NT2/D1 (cell line): ENCODE data around the gene CEP41.

Source experiments
- SUZ12 ChIP-seq: IDR thresholded peaks from 2 replicates; pipeline ENCODE4 v1.6.1; 2011; ENCODE audit not compliant: insufficient read length, insufficient read depth; ENCODE audit errors: extremely low read depth
- YY1 ChIP-seq: IDR thresholded peaks from 2 replicates; pipeline ENCODE4 v1.6.1; 2011; ENCODE audit not compliant: insufficient read length, insufficient read depth

DNA sequence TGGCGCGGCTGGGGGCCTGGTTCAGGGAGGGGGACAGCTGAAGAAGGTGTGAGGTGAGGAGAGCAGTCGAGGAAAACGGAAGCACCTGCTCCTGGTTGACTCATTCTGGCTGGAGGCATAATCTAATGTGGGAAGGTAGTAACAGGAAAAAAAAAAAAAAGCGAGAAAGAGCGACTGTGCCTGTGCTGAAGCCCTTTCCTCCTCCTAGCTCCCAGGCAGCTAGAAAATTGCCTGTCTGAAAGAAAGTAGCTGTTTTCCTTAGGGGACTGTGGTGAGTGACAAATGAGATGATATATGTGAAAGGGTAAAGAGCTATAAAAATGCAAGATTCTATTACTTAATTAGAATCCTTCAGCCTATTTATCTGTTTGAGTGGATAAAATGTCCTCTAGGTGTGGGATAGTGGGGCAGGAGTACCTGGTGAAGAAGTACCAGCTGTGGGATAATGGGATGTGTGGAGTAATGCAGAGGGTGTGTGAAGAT is 46.2 kb upstream of the CEP41 start:
- TF ChIP-seq YY1 (no peak), SUZ12 (no peak)
